DOHH2 (cell line): ENCODE measurements around the gene RAD51AP1.

Source experiments
- H3F3A ChIP-seq: fragments of 200-600 bp; sonication (generic), shearing (Covaris generic); 2 replicates; pipeline ENCODE4 v1.6.0; 2016; ENCODE audit warnings: antibody characterized with exemption, mild to moderate bottlenecking; ENCODE audit not compliant: control insufficient read depth, insufficient read depth
- H3K27ac ChIP-seq: fragments of 200-600 bp; sonication (generic); 2 replicates; pipeline ENCODE4 v1.5.1; 2014; ENCODE audit warnings: low read depth, mild to moderate bottlenecking, low read length, moderate library complexity
- H3K27me3 ChIP-seq: fragments of 200-600 bp; sonication (generic); 2 replicates; pipeline ENCODE4 v1.6.1; 2014; ENCODE audit warnings: mild to moderate bottlenecking, low read length, mixed read lengths; ENCODE audit not compliant: control insufficient read depth
- H3K36me3 ChIP-seq: fragments of 200-600 bp; sonication (generic); 2 replicates; pipeline ENCODE4 v1.6.1; 2014; ENCODE audit warnings: mild to moderate bottlenecking, low read length, moderate library complexity, mixed read lengths; ENCODE audit not compliant: control insufficient read depth
- H3K4me1 ChIP-seq: fragments of 200-600 bp; sonication (generic); 2 replicates; pipeline ENCODE4 v1.6.1; 2014; ENCODE audit warnings: mild to moderate bottlenecking, low read length, mixed read lengths; ENCODE audit not compliant: control insufficient read depth
- H3K4me2 ChIP-seq: fragments of 200-600 bp; sonication (generic); 2 replicates; pipeline ENCODE4 v1.6.0; 2014; ENCODE audit warnings: mild to moderate bottlenecking, low read length, moderate library complexity
- H3K4me3 ChIP-seq: fragments of 200-600 bp; sonication (generic); 2 replicates; pipeline ENCODE4 v1.5.1; 2014; ENCODE audit warnings: mild to moderate bottlenecking, low read length, mixed read lengths
- H3K79me2 ChIP-seq: fragments of 200-600 bp; sonication (generic); 2 replicates; pipeline ENCODE4 v1.6.1; 2014; ENCODE audit warnings: mild to moderate bottlenecking, low read length, mixed read lengths; ENCODE audit not compliant: control insufficient read depth
- H3K9me2 ChIP-seq: fragments of 200-600 bp; sonication (generic); replicated peaks from 2 replicates; pipeline ENCODE4 v1.6.1; 2014; ENCODE audit warnings: mild to moderate bottlenecking, low read length, mixed read lengths; ENCODE audit not compliant: control insufficient read depth
- H3K9me3 ChIP-seq: fragments of 200-600 bp; sonication (generic); 2 replicates; pipeline ENCODE4 v1.6.1; 2014; ENCODE audit warnings: antibody characterized with exemption, low read length, mixed read lengths; ENCODE audit not compliant: control insufficient read depth, insufficient read depth
- H4K20me1 ChIP-seq: fragments of 200-600 bp; sonication (generic); 2 replicates; pipeline ENCODE4 v1.6.0; 2014; ENCODE audit warnings: low read depth, mild to moderate bottlenecking, antibody characterized with exemption, low read length, moderate library complexity; ENCODE audit not compliant: control insufficient read depth, insufficient read depth
- CTCF ChIP-seq: fragments of 200-600 bp; sonication (generic); IDR thresholded peaks from one replicate; pipeline ENCODE4 v1.5.1; 2014; ENCODE audit warnings: antibody characterized with exemption, mild to moderate bottlenecking, low read depth, low read length; ENCODE audit not compliant: poor library complexity, severe bottlenecking
- EZH2phosphoT487 ChIP-seq: fragments of 200-600 bp; sonication (generic); IDR thresholded peaks from 2 replicates; pipeline ENCODE4 v1.6.1; 2017; ENCODE audit warnings: borderline replicate concordance, mild to moderate bottlenecking, antibody characterized with exemption, low read length, moderate library complexity, mixed read lengths

The RAD51AP1 gene

DNA sequence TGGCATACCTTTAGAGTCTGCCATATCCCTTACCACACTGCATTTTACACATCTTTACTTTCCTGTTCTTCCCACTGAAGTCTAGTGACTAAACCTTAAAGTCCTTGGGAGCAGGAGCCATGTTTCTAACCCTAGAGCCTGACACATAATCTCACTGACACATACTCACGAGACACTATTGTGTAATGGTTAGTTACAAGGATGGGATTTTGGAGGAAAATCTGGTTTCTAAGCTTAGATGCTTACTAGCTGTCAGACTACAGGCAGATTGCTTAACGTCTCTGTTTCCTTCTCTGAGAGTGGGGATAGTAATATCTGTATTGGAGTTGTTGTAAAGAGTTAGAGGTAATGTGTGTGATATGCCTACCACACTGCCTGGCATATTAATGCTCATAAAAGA is 17.1 kb downstream of the RAD51AP1 start:
- Histone ChIP-seq H3F3A (peaks cover 12% of the 10 kb centered on the region; the same call in 1 of the 2 replicates), H3K4me2 (no peak overlapping the region), H3K4me1 (no peaks in the 10 kb centered on the region), H3K4me3 (no peak overlapping the region), H3K36me3 (peaks cover 83% of the 10 kb centered on the region), H4K20me1 (peaks cover 3% of the 10 kb centered on the region; the same call in 1 of the 2 replicates), H3K27ac (no peak overlapping the region), H3K27me3 (no peaks in the 10 kb centered on the region), H3K9me2 (no peaks in the 10 kb centered on the region), H3K79me2 (peaks cover 5% of the 10 kb centered on the region), H3K9me3 (no peaks in the 10 kb centered on the region)
- TF ChIP-seq EZH2phosphoT487 (no peak), CTCF (no peak)

DNA sequence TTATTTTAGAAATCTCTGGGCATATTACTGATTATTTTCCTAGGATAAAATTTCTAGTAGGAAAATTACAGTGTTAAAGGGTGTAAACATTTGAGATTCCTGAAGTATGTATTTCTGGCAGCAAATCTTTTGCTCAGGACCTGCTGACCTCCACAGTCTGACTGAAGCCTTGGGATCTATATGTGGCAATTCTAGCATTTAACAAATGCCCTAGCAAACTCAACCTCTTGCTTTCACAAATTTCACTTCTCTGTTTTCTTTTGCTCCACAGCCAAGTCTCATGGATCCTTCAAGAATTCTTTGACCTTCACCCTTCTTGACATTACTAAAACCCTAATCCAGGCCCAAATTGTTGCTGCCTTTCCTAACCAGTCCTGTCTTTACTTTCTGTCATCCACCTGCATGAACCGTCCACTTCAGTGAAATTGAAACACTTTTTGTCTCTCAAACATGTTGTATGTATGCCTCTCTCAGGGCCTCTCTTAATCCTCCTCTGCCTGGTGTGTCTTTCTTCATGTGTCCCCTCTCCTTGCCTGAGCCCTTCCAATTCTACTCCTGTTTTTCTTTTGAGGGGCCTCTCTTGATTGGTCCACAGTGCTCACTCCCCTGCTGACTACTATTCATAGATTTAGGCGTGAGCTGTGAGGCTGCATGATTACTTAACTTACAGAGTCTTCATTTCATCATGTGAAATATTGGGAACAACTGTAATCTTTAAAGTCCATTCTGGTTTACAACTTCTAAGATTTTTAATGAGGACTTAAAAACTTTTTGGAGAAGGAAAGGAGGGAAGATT is 18.2 kb downstream of the RAD51AP1 start:
- no peaks in the 10 kb centered on the region for H3K27me3 ChIP-seq
- no peak for TF ChIP-seq EZH2phosphoT487
- no peak for TF ChIP-seq CTCF
- no peaks in the 10 kb centered on the region for H3K4me1 ChIP-seq
- H3K36me3 ChIP-seq = peaks cover 83% of the 10 kb centered on the region
- H3K27ac ChIP-seq = no peak overlapping the region
- peaks cover 12% of the 10 kb centered on the region; the same call in 1 of the 2 replicates for H3F3A ChIP-seq
- H3K9me3 ChIP-seq = no peaks in the 10 kb centered on the region
- peaks cover 3% of the 10 kb centered on the region; the same call in 1 of the 2 replicates for H4K20me1 ChIP-seq
- no peaks in the 10 kb centered on the region for H3K9me2 ChIP-seq
- H3K79me2 ChIP-seq = peaks cover 5% of the 10 kb centered on the region
- no peak overlapping the region for H3K4me2 ChIP-seq
- no peak overlapping the region for H3K4me3 ChIP-seq

DNA sequence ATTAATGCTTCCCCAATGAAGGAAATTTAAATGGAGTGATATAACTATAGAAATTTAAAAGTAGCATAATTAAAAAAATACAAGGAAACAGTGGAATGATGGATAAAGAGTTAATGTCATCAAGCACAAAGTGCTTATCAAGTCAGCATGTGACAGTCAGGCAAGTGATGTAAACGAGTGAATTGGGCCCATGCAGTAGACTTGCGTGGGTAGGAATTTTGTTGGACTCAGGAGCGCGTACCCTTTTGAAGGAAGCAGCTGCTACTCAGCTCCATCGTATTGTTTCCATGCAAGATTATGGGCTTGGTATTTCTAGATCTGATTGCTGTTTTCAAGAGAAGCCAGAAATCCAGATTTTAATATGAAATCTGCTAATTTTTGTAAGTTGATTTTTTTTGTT is 18.9 kb downstream of the RAD51AP1 start:
- Histone ChIP-seq H3K36me3 (peaks cover 77% of the 10 kb centered on the region), H3K4me3 (no peak overlapping the region), H3K4me1 (no peaks in the 10 kb centered on the region), H4K20me1 (peaks cover 3% of the 10 kb centered on the region; the same call in 1 of the 2 replicates), H3K4me2 (no peak overlapping the region), H3K27ac (no peak overlapping the region), H3K9me2 (no peaks in the 10 kb centered on the region), H3K9me3 (no peaks in the 10 kb centered on the region), H3K79me2 (peaks cover 2% of the 10 kb centered on the region; the same call in 1 of the 2 replicates), H3F3A (peaks cover 12% of the 10 kb centered on the region; the same call in 1 of the 2 replicates), H3K27me3 (no peaks in the 10 kb centered on the region)
- TF ChIP-seq CTCF = no peak
- TF ChIP-seq EZH2phosphoT487 = no peak
